Stimulated activated naive CD4-positive, alpha-beta T cell (primary cell): ENCODE results near the gene TREML1.
"Not testable (repeated sequence)": the region's sequence is repeated elsewhere in the genome, so short reads cannot be mapped to it uniquely, and the experiment has no call there.

ENCODE experiments used
- DNase-seq, 6 experiments: peaks; one replicate each; lab custom pipeline; 2025; lab: John Stamatoyannopoulos, UW

Gene TREML1

DNA sequence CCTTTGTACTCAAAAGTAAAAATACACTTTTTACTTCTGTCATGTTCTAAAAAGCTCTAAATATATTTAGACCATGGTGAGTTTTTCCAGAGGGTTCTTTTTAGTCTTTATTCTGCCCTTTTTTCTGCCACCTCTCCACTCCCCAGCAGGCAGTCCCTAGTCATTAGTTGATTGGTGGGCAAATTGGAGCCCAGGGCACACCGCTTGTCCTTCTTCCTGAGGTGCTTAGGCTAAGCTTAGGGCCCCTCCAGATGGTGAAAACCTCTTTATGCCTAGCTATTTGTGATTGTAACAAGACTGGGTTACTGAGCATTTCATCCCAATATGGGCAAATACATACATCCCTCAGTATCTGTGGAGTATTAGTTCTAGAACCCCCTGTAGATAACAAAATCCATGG is 6.2 kb downstream of the TREML1 start:
- no peak for DNase-seq

DNA sequence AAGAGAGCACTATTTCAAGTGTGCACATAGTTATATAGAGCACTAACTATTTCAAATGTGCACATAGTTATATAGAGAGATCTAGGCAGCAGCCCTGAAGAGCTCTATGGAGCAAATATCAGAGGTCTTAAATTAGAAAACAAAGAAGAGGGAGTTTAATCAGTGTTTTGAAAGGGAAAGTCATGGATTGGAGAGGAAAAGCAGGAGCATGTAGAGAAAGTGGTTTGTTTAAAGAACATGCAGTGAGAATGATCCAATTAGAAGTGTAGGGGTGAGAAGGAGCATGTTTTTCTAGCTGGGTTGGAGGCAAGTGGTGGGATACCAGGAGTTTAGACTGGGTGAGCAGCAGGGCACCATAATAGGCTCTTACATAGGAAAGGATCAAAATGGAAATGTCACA is 17.2 kb downstream of the TREML1 start:
- DNase-seq, result no peak

DNA sequence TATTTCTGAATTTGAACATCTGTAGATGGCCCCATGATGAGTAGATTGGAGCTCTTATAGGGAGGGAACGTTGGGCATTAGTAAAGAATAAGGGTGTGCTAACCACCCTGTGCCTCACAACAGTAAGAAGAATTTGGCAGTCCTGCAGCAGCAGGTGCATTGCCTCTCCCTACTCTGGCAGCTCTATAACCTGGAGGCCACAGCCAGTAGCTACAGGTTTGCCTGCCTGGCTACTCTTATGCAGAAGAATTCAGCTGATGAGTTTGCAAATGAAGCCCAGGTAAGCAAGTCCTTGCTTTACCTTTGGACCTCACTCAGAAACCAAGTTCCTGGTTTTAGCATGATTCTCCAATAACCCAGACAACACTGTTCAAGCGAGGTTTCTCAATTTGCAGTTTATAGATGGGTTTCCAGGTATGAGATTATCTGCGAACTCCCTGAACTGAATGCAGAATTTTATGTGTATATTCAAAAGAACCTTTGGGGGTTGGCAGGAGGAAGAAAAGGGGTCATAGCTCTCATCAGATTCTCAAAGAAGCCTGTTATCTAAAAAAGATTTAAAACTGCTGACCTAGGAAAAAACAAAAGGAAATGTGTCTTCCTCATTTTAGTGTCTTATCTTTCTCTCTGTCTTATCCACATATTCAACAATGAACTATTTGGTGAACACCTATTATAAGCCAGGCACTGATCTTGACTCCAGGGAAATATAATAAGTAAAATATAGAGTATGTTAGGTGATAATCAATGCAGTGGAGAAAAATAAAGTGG is 18.9 kb downstream of the TREML1 start:
- no peak for DNase-seq

DNA sequence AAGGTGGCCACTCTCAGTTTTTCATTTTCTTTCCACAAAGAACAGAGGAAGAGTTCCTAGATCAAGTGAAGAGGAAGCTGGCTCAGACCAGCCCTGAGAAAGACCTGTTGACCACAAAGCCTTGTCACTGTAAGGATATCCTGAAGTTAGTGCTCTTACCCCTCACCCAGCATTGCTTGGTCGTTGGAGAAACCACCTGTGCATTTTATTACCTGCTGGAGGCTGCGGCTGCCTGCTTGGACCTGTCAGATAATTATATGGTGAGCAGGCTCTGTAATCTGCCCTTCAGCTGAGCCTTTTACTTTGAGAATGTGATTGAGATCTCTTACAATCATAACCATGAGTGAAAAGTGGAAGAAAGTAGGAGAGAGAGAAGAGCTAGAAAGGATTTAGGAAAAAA is 21.9 kb downstream of the TREML1 start:
- no peak for DNase-seq

DNA sequence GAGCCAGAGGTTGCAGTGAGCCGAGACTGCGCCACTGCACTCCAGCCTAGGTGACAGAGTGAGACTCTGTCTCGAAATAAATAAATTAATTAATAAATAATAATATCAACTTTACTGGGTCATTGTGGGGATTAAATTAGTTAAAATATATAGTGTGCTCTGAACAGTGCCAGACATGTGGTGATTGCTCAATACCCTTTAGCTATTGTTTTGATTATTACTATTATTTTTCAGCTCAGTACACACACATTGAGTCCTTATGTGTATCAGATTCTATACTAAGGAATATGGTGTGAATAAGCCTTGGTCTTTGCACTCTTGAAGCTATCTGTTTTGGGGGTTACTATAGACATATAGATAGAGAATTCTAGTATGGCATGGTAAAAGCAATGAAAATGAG is 28.9 kb downstream of the TREML1 start:
- DNase-seq, result no peak

DNA sequence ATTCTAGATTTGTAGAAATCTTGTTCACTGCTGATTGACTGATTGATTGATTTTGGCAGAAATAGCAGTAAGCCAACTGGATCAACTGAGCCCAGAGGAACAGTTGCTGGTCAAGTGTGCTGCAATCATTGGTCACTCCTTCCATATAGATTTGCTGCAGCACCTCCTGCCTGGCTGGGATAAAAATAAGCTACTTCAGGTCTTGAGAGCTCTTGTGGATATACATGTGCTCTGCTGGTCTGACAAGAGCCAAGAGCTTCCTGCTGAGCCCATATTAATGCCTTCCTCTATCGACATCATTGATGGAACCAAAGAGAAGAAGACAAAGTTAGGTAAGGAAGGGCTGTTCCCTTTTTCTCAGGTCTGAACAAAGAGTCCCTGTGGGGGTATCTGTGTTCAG is 31.2 kb downstream of the TREML1 start:
- DNase-seq, result no peak

DNA sequence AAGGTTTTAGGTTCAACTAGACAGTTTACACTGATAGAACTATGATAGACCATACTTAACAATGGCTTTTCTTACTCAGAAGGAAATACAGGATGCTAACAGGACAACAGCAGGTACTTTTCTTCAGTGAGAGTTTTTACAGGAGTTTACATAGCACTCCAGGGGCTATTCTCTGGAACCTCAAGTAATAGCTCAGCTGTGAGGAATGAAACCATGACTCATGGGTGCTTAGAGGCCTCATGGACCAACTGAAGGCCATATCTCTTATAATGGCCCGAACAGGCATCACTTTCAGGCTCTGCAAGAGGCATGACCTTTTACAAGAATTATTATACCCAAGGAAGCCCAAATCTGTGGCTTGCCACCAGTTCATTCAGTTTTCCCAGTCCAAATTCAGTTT is 31.8 kb downstream of the TREML1 start:
- DNase-seq, result no peak

DNA sequence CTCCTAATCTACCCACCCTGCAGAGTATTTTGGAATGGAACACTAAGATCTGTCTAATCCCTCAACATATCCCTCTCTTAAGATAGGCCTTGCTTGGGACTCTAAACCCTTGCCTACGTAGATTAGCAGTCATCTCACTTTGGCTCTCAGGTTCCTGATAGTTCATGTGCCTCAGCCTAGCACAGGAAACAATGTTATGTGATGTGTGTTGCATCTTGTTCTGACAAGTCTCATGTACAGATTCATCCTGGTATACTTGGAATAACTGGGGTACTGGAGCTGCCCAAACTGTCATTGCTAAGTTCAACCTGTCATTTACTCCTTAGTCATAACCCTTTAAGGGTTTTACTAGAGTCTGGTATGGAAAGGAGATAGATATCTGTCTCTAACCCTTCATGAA is 34.1 kb downstream of the TREML1 start:
- DNase-seq, result no peak

DNA sequence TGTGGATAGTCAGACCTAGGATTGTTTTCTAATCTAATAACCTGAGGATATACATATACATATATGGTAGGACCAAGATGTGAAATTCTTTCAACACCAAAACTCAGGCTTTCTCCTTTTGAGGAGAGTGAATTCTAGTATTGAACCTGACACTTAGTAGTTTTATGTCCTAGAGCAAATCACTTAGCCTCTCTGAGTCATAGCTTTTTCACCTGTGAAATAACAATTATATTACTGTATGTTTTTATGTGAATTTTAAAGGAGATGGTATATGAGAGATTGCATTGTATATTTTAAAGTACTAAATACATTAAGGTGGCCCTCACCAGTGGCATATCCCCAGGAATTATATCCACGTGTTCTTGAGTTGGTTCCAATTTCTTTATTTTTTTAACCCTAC is 34.6 kb downstream of the TREML1 start:
- DNase-seq, result no peak

DNA sequence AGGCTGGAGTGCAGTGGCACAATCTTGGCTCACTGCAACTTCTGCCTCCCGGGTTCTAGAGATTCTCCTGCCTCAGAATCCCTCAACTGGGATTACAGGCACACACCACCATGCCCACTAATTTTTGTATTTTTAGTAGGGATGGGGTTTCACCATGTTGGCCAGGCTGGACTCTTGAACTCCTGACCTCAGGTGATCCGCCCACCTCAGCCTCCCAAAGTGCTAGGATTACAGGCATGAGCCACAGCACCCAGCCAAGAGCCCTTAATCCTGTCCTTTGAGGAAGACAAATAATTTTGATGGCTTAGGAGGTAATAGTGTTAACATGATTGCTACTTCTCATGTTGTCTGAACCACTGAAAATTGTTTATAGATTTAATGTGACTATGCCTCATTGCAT is 39.1 kb downstream of the TREML1 start:
- not testable (repeated sequence) for DNase-seq

DNA sequence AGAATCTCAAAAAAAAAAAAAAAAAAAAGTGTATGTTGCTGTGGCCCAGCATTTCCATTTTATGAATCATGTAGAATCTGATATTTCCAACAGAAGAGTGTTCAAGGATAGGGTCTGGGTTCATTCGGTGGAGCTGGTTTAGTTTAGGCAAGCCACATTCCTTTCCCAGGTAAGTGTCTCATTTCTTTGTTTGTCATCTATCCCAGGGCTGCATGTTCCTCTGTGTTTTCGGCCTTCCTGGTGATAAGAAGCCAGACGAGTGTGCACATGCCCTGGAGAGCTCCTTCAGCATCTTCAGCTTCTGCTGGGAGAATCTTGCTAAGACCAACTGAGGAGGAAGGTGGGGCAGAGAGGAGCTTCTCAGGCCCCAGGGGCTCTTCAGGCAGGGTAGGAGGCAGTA is 43.1 kb downstream of the TREML1 start:
- no peak for DNase-seq

DNA sequence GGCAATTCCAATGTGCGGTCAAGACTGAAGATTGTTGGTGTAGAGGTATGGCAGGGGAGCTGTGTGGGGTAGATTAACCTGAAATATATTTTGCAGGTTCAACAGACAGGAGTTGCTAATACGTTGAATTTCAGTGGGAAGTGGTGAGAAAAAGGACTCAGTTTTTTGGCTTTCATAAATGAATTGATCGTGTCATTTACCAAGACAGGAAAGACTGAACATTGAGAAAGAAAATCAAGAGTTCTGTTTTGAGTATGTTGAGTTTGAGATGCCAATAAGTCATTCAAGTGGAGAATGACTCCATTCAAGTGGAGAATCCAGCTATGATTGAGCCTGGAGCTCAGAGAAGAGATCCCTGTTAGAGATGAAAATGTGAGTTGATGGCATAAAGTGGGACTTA is 50.3 kb downstream of the TREML1 start:
- no peak for DNase-seq

DNA sequence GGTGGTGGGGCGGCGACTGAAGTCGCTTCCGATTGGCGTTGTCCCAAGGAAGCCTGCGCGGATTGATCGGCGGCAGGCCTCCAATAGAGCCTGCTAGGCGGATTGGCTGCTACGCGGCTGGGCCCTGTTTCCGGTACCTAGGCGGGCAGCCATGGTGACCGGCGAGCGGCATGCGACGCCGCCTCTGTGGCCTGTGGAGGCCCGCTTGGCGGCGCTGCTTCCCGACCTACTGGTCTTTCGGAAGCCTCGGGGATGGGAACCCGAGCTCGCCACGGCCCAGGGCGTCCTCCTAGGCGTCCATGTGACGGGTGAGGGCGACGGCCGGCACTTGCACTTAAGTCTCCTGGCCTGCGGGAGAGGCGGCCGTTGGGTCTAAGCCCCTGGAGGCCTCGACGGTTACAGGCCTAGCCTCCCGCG is 53.3 kb downstream of the TREML1 start:
- DNase-seq, result peak in 1 of 6 experiments; percentile 36
